Measurements from ENCODE around the gene STBD1.
"Not testable (repeated sequence)": the region's sequence is repeated elsewhere in the genome, so short reads cannot be mapped to it uniquely, and the experiment has no call there.

The STBD1 gene

DNA sequence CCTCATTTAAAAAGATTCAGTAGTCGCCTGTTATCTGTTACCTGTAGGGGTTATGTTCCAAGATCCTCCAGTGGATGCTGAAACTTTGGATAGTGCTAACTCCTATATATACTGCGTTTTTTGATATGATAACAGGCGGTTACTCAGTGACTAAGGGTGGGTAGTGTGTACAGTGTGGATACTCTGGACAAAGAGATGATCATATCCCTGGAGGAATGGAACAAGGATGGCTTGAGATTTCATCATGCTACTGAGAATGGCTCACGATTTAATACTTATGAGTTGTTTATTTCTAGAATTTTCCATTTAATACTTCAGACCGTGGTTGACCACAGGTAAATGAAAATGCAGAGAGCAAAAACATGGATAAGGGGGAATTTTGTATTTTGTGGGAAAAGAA lies 33.5 kb upstream of the STBD1 start:
- Histone ChIP-seq H3K4me3 (ENCODE audit: low read length) (no peak overlapping the region), H3K9me3 (ENCODE audit: control insufficient read depth, low read depth, low read length) (no peaks in the 10 kb centered on the region), H3K4me1 (ENCODE audit: control insufficient read depth, low read depth, low read length) (no peaks in the 10 kb centered on the region), H3K27me3 (ENCODE audit: control insufficient read depth, insufficient read depth, low read length) (no peaks in the 10 kb centered on the region), H3K36me3 (ENCODE audit: control insufficient read depth, low read depth, low read length) (no peaks in the 10 kb centered on the region), H3K27ac (ENCODE audit: low read length) (no peak overlapping the region), H3K9ac (ENCODE audit: low read length) (no peak overlapping the region)

DNA sequence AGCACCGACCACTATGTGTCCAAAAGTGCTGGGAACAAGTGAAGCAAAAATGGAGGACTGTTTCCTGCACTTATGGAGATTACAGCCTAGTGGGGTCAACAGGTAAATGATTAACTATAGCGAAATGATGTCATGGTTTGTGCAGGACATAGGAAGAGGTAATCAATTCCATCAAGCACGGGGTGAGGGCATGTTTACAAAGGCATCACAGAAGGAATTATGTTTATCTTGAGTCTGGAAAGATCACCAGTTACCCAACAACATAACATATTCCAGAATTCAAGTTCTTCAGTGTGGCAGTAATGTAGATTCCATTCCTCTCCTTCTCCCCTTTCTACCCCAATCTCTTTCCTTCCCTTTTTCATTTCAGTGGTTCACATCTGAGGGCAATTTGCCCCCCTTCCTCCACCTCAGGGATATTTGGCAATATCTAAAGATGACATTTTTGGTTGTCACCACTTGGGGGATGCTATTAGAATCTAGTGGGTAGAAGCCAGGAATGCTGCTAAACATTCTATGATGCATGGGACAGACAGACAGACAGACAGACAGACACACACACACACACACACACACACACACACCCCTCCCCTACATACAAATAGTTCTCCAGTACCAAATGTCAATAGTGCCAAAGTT lies 30.9 kb upstream of the STBD1 start:
- H3K9me3 ChIP-seq (ENCODE audit: control insufficient read depth, low read depth, low read length) = no peaks in the 10 kb centered on the region
- no peak overlapping the region for H3K27ac ChIP-seq (ENCODE audit: low read length)
- no peak overlapping the region for H3K4me3 ChIP-seq (ENCODE audit: low read length)
- H3K36me3 ChIP-seq (ENCODE audit: control insufficient read depth, low read depth, low read length) = no peaks in the 10 kb centered on the region
- H3K27me3 ChIP-seq (ENCODE audit: control insufficient read depth, insufficient read depth, low read length) = no peaks in the 10 kb centered on the region
- no peaks in the 10 kb centered on the region for H3K4me1 ChIP-seq (ENCODE audit: control insufficient read depth, low read depth, low read length)
- H3K9ac ChIP-seq (ENCODE audit: low read length) = no peak overlapping the region

DNA sequence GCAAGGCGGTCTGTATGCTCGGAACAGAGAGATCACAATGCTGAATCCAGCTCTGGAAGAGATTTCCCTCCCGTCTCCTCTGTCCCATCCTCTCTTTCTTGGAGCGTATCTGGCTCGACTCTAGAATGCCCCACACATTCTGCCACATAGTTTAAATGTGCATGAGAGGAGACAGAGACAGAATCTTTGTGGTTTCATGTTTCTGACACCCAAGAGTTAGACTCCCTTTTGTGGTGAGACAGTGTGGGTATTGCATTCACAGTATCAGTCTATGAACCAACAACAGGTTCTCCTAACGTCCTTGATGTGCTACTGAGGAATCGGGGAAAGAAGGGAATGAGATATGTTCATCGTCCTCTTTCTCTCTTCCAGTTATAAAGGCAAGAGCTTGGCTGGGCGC lies 29.7 kb upstream of the STBD1 start:
- no peaks in the 10 kb centered on the region for H3K36me3 ChIP-seq (ENCODE audit: control insufficient read depth, low read depth, low read length)
- no peak overlapping the region for H3K27ac ChIP-seq (ENCODE audit: low read length)
- no peak overlapping the region for H3K9ac ChIP-seq (ENCODE audit: low read length)
- no peaks in the 10 kb centered on the region for H3K27me3 ChIP-seq (ENCODE audit: control insufficient read depth, insufficient read depth, low read length)
- no peaks in the 10 kb centered on the region for H3K4me1 ChIP-seq (ENCODE audit: control insufficient read depth, low read depth, low read length)
- no peak overlapping the region for H3K4me3 ChIP-seq (ENCODE audit: low read length)
- no peaks in the 10 kb centered on the region for H3K9me3 ChIP-seq (ENCODE audit: control insufficient read depth, low read depth, low read length)

DNA sequence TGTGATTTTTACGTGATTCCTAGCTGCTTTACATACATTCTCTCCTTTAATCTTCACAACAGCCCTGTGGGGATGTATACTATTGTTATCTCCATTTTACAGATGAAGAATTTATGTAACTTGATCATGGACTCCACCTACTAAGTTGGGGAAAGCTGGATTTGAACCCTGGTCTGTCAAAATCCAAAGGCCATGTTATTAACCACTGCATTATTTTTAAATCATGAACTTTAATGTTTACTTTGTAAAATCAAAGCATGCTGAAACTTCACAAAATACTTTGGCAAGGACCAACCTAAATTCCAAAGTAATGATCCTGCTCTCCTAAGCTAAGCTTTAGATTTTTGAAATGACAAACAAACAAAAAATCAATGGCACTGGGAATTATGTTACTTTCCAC lies 28.9 kb upstream of the STBD1 start:
- Histone ChIP-seq H3K36me3 (ENCODE audit: control insufficient read depth, low read depth, low read length) (no peaks in the 10 kb centered on the region), H3K4me3 (ENCODE audit: low read length) (no peak overlapping the region), H3K9me3 (ENCODE audit: control insufficient read depth, low read depth, low read length) (no peaks in the 10 kb centered on the region), H3K27me3 (ENCODE audit: control insufficient read depth, insufficient read depth, low read length) (no peaks in the 10 kb centered on the region), H3K4me1 (ENCODE audit: control insufficient read depth, low read depth, low read length) (no peaks in the 10 kb centered on the region), H3K27ac (ENCODE audit: low read length) (no peak overlapping the region), H3K9ac (ENCODE audit: low read length) (no peak overlapping the region)

DNA sequence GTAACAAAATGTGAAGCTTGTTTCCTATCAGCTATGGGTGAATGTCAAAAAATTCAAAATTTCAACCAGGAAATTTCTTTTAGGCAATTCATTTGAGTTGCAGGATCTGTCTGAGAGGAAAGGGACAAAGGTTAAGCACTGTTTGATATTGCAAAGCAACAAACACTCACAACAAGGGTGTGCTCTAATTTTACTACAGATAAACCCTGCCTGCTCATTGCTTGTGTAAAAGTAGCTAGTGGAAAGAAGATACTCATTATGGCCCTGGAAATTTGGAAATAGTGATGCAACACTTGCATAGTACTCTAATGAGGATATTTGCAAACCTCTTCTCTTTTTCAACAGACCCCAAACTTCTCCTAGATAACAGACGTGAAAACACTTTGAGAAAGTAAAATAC lies 27.9 kb upstream of the STBD1 start:
- H3K4me1 ChIP-seq (ENCODE audit: control insufficient read depth, low read depth, low read length) = no peaks in the 10 kb centered on the region
- H3K27me3 ChIP-seq (ENCODE audit: control insufficient read depth, insufficient read depth, low read length) = no peaks in the 10 kb centered on the region
- H3K9ac ChIP-seq (ENCODE audit: low read length) = no peak overlapping the region
- H3K9me3 ChIP-seq (ENCODE audit: control insufficient read depth, low read depth, low read length) = no peaks in the 10 kb centered on the region
- no peak overlapping the region for H3K27ac ChIP-seq (ENCODE audit: low read length)
- no peak overlapping the region for H3K4me3 ChIP-seq (ENCODE audit: low read length)
- H3K36me3 ChIP-seq (ENCODE audit: control insufficient read depth, low read depth, low read length) = no peaks in the 10 kb centered on the region

DNA sequence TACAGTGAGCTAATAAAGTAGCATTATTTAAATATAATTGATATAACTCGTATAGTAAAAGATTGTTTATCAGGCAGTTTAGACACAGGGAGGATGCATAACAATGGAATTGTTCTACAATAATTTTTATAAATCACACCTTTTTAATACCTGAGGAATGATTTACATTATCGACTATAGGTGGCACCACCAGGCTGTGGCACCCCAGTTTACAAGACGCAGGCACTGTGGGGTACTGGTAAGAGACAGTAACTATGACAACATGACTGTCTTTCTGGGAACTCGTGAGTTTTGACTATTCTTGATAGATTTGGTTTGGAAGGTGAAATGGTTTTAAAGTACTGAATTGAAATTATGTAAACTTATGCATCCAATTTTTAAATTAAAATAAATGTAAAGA lies 27.1 kb upstream of the STBD1 start:
- no peak overlapping the region for H3K4me3 ChIP-seq (ENCODE audit: low read length)
- H3K27ac ChIP-seq (ENCODE audit: low read length) = no peak overlapping the region
- H3K27me3 ChIP-seq (ENCODE audit: control insufficient read depth, insufficient read depth, low read length) = no peaks in the 10 kb centered on the region
- H3K9ac ChIP-seq (ENCODE audit: low read length) = no peak overlapping the region
- no peaks in the 10 kb centered on the region for H3K9me3 ChIP-seq (ENCODE audit: control insufficient read depth, low read depth, low read length)
- H3K36me3 ChIP-seq (ENCODE audit: control insufficient read depth, low read depth, low read length) = no peaks in the 10 kb centered on the region
- H3K4me1 ChIP-seq (ENCODE audit: control insufficient read depth, low read depth, low read length) = no peaks in the 10 kb centered on the region

DNA sequence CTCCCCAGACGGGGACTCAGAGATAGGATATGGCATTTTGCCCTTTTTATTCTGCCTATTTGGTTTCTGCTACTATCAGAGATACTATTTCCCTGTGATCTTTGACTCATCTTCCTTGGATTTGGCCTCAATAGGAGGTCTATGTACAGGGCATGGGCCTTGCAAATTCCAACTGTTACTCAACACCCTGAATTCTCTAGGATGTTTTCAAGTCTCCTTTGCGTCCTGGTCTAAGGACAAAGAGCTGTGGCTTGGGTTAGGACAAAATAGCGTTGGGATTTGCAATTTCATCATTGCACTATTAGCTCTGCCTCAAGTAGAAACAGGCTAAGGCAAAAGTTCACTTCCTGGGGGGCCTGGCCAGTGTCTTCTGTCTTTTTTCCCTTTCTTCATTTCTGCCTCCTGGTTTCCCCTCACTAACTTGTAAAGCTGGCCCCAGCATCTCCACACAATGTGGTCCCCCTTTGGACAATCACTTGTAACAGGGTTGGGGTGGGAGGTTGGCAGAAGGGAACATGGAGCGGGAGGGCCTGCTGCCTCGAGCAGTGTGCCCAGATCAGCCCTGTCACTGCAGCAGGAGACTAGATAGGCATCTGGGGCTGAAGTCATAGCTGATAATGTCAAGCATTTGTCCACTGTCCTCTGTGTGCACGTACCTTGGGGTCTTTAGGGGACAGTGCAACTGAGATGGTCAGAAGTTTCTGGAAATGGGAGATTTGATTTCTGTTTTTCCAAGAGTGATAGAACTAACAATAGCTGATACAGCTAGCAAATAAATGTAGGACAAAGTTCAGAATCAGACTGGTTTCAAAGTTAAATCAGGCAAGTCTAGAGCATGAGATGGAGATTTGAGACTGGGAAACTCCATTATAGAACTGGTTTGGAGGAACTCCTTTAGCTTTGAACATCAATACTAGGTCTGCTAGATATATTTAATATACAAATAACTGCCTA lies 25.8 kb upstream of the STBD1 start:
- no peaks in the 10 kb centered on the region for H3K4me1 ChIP-seq (ENCODE audit: control insufficient read depth, low read depth, low read length)
- H3K27me3 ChIP-seq (ENCODE audit: control insufficient read depth, insufficient read depth, low read length) = no peaks in the 10 kb centered on the region
- no peaks in the 10 kb centered on the region for H3K36me3 ChIP-seq (ENCODE audit: control insufficient read depth, low read depth, low read length)
- no peak overlapping the region for H3K4me3 ChIP-seq (ENCODE audit: low read length)
- no peak overlapping the region for H3K9ac ChIP-seq (ENCODE audit: low read length)
- no peaks in the 10 kb centered on the region for H3K9me3 ChIP-seq (ENCODE audit: control insufficient read depth, low read depth, low read length)
- no peak overlapping the region for H3K27ac ChIP-seq (ENCODE audit: low read length)

DNA sequence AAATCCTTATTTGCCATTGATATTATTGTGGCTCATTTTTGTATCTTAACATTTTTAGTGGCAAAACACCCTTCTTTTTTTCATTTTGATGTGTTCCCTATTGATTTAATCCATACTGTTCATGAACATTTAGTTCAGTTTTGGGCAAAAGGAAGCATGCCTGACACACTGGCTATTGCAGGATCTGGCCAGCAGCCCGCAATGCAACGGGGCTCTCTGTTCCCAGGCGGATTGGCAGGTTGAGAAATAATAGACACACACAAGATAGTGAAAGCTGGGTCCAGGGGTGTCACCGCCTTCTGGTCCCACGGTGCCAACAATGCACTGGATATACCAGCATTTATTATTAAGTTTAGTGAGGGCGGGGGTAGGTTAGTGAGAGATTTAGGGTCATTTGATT lies 24.9 kb upstream of the STBD1 start:
- H3K27me3 ChIP-seq (ENCODE audit: control insufficient read depth, insufficient read depth, low read length); H3K9ac ChIP-seq (ENCODE audit: low read length); H3K4me3 ChIP-seq (ENCODE audit: low read length); H3K9me3 ChIP-seq (ENCODE audit: control insufficient read depth, low read depth, low read length); H3K4me1 ChIP-seq (ENCODE audit: control insufficient read depth, low read depth, low read length); H3K36me3 ChIP-seq (ENCODE audit: control insufficient read depth, low read depth, low read length); H3K27ac ChIP-seq (ENCODE audit: low read length): not testable (repeated sequence)

DNA sequence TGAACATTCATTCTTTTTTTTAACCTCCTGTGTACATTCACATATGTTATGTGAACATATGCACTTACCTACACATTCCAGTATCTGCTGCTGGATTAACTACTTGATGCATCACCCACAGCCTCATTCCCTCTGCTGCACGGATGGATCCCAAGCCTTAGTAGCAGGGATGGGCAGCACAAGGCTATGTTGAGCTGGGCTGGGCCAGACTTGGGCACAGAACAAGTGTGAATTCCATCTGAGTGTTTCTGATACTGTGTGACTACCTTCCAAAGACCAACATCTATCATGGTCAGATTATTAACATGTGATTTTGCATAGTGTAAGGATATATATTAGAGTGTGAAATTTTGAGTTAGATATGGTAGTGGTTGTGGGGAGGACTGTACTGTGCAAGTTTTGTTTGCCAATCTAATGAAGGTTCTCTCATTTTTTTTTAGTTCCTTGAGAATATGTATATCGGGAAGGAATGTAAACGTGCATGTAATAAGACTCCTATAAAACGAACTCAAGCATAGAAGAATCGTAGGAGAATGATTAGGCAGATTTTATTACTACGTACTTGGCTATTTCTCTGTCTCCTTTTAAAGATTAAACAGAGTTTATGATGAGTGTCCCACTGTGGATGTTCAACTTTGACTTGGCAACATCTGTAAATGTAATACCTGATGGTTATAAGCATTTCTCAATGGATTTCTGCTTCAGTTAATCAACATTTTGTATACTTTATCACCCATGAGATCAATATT lies 23.4 kb upstream of the STBD1 start:
- Histone ChIP-seq H3K36me3 (ENCODE audit: control insufficient read depth, low read depth, low read length) (no peaks in the 10 kb centered on the region), H3K4me1 (ENCODE audit: control insufficient read depth, low read depth, low read length) (no peaks in the 10 kb centered on the region), H3K4me3 (ENCODE audit: low read length) (no peak overlapping the region), H3K9me3 (ENCODE audit: control insufficient read depth, low read depth, low read length) (no peaks in the 10 kb centered on the region), H3K27me3 (ENCODE audit: control insufficient read depth, insufficient read depth, low read length) (no peaks in the 10 kb centered on the region), H3K9ac (ENCODE audit: low read length) (no peak overlapping the region), H3K27ac (ENCODE audit: low read length) (no peak overlapping the region)

DNA sequence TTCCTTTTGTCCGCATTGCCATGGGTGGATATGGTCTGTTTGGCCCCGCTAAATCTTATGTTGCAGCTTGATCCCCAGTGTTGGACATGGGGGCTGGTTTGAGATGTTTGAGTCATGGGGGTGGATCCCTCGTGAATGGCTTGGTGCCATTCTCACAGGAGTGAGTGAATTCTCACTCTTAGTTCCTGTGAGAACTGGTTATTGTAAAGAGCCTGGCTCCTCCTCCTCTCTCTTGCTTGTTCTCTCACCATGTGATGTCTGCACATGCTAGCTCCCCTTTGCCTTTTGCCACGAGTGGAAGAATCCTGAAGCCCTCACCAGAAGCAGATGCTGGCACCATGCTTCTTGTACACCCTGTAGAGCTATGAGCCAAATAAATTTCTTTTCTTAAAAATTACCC lies 22.6 kb upstream of the STBD1 start:
- Histone ChIP-seq H3K9ac (ENCODE audit: low read length) (no peak overlapping the region), H3K9me3 (ENCODE audit: control insufficient read depth, low read depth, low read length) (no peaks in the 10 kb centered on the region), H3K27me3 (ENCODE audit: control insufficient read depth, insufficient read depth, low read length) (no peaks in the 10 kb centered on the region), H3K4me3 (ENCODE audit: low read length) (no peak overlapping the region), H3K36me3 (ENCODE audit: control insufficient read depth, low read depth, low read length) (no peaks in the 10 kb centered on the region), H3K4me1 (ENCODE audit: control insufficient read depth, low read depth, low read length) (no peaks in the 10 kb centered on the region), H3K27ac (ENCODE audit: low read length) (no peak overlapping the region)

DNA sequence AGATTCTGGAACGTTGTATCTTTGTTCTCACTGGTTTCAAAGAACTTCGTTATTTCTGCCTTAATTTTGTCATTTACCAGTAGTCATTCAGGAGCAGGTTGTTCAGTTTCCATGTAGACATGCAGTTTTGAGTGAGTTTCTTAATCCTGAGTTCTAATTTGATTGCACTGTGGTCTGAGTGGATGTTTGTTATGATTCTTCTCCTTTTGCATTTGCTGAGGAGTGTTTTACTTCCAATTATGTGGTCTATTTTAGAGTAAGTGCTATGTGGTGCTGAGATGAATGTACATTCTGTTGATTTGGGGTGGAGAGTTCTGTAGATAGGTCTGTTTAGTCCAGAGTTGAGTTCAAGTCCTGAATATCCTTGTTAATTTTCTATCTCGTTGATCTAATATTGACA lies 18.7 kb upstream of the STBD1 start:
- H3K9me3 ChIP-seq (ENCODE audit: control insufficient read depth, low read depth, low read length); H3K9ac ChIP-seq (ENCODE audit: low read length); H3K36me3 ChIP-seq (ENCODE audit: control insufficient read depth, low read depth, low read length); H3K27ac ChIP-seq (ENCODE audit: low read length); H3K4me3 ChIP-seq (ENCODE audit: low read length); H3K27me3 ChIP-seq (ENCODE audit: control insufficient read depth, insufficient read depth, low read length); H3K4me1 ChIP-seq (ENCODE audit: control insufficient read depth, low read depth, low read length): not testable (repeated sequence)

All from iPS-18a (cell line).